Activated CD4-positive, alpha-beta T cell treated with anti-CD3 and anti-CD28 coated beads, Interleukin-2, amount 50 U/mL, for 1 hour (primary cell): ENCODE measurements around the gene TRAPPC11.
"Not testable (repeated sequence)": the region's sequence is repeated elsewhere in the genome, so short reads cannot be mapped to it uniquely, and the experiment has no call there.

Experiments used
- DNase-seq: peaks from one replicate; pipeline ENCODE4 v3.0.0-alpha.2; 2020

Gene TRAPPC11

GRCh38 chr4:183659029-183659871 is at the start of gene TRAPPC11, which contains the start of gene RWDD4:
TSS of gene TRAPPC11 (plus strand) at chr4:183659293. CDS start at chr4:183663868, 4,575 bp downstream.
TSS of gene RWDD4 (minus strand) at chr4:183659185. CDS start at chr4:183658952, 233 bp downstream.
- peak; percentile 93 for DNase-seq

GRCh38 chr4:183610033-183610432 is 49.1 kb upstream of the TRAPPC11 start:
- DNase-seq = no peak

DNA sequence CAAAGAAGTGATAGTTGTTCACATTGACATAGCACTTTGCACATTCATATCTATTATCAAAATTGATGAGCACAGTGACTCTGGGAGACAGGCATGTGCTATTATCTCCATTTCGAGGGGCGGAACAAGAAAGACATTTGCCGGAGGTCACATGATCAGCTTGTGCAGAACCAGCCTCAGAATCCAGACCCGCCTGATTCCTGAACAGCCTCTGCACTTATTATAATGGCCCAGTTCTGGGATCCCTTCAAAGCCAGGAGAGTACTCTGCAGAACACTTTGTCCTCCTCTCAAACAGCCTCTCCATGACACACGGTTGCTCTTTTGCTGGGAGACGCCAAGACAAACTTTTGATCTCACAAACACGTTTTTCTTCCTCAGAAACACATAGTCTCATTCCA is 48.5 kb upstream of the TRAPPC11 start:
- DNase-seq = no peak

DNA sequence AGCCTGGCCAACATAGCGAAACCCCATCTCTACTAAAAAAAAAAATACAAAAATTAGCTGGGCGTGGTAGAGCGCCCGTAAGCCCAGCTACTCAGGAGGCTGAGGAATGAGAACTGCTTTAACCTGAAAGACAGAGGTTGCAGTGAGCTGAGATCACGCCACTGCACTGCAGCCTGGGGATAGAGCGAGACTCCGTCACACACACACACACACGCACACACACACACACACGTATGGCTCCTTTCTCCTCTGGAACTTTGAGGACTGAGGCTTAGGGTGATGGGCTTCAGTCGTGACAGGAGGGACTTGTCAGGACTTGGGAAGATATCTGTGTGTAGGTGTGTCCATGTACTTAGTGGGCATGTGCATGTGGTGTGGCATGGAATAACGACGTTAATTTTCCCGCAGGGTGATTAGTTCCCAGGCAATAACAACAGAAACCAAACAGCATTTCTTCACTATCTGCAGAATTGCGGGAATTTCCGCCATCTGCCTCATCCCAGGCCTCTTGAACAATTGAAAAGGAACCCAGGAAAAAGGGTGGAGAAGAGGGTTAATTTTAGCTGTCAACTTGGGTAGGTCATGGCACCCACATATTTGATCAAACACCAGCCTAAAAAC is 47.8 kb upstream of the TRAPPC11 start:
- DNase-seq = no peak

DNA sequence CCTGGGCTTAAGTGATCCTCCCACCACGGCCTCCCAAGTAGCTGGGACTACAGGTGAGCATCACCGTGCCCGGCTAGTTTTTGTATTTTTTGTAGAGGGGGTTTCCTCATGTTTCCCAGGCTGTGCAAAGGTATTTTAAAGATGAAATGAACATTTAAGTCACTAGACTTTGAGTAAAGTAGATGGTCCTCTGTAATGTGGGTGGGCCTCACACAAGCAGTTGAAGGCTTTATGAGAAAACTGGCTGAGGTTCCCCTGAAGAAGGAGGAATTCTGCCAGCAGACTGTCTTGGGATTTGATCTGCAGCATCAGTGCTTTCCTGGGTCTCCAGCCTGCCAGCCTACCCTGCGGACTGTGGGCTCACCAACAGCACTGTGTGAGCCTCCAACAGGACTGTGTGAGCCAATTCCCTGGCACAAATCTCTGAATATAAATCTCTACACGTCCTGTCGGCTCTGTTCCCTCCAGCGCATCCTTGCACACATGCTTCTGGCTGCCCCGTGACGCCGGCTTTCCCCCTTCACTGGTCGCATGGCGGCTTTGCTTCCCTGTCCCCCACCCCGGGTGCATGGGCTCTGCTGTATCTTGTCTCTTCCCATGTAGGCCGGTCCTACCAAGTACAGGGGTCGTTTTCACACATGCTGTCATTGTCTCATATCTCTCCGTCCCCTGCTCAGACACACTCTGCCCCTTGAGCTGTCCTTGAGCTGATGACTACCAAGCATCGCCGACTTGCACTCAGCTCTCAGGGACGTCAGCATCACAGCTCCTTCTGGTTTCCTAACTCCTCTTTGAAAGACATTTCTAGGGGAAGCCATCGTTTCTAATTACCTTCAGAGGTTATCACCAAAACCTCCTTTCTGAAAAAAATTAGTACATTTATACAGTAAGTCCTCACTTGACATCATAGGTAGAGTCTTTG is 46.5 kb upstream of the TRAPPC11 start:
- no peak for DNase-seq

GRCh38 chr4:183617075-183617474 is 42.0 kb upstream of the TRAPPC11 start:
- DNase-seq = no peak

GRCh38 chr4:183618681-183619080 is 40.4 kb upstream of the TRAPPC11 start:
- no peak for DNase-seq

DNA sequence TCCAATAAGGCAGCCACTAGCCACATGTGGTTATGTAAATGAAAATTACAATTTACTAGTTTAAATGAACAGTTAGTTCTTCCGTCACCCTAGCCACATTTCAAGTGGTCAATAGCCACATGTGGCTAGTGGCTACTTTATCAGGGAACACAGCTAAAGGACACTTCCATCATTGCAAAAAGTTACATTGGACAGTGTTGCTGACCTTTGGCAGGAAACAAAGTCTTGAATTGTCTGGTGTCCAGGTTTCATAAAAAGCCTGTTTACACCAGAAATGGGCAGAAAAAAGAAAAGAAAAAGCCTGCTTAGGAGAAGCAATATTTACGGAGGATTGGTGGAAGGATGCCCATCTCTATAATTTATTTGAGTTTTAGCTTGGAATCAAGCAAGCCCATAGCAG is 38.7 kb upstream of the TRAPPC11 start:
- no peak for DNase-seq

- no peak for DNase-seq
Observed at GRCh38 chr4:183621875-183622274, 37.2 kb upstream of the TRAPPC11 start.

DNA sequence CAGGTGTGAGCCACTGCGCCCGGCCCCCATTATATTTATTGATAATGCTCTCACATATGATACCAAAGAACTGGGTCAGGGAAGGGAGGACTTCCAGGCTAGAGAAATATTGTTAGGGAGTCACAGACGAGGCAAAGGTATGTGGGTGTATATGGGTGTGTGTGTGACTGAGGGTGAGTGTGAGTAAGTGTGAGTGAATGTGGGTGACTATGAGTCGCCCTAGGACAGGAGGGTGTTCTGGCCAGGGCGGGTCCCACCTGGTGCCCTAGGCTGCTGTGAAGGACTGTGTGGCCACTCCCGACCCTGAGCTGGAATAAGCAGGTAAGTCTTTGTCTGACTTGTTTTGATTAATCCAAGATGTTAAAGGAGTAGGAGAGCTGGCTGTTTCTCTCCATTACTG is 34.5 kb upstream of the TRAPPC11 start:
- DNase-seq = no peak

DNA sequence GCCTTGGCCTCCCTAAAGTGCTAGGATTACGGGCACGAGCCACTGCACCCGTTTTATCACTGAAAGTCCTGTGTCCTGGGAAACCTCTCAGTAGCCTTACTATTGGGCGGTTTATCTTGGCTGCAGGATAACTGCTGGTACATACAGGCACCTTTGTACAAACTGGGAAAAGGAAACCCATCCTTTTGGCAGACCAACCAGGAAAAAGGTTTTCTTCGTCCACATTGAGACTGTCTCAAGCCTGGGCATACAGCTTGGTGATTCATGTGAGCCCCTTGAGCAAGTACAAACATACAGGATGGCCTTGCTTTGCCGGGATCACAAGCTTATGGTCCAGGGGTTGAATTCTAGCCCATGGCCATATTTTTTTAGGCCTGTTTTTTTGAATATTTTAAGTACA is 32.9 kb upstream of the TRAPPC11 start:
- DNase-seq = no peak

- not testable (repeated sequence) for DNase-seq
Observed at GRCh38 chr4:183627286-183627685, 31.8 kb upstream of the TRAPPC11 start.

DNA sequence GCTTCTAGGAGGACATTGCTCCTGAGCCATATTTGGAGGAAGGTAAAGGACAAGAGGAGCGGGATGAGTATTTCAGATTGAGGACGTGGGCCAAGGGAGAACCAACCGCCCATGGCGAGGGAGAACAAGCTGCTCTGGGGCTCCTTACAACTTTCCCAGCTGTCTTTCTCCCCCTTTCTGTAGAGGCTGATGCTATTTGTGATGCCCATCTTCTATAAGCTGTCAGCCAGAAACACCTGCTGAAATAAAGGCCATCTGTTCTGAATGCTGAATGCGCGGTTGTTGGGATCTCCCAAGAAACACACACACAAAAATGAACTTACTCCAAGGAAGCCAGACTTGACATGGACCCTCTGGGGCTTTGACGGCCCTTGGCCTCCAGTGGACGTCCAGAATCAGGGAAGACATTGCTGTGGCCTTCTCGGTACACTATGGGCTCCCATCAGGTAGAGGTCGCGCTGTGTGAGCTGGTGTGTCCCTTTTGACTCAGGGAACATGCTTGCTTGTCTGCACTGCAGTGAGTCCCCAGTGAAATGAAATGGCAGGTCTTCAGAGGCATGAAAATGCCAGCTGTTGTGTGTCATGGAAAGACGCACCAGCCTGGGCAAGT is 31.0 kb upstream of the TRAPPC11 start:
- DNase-seq = no peak

- DNase-seq = no peak
Observed at GRCh38 chr4:183631577-183632198, 27.4 kb upstream of the TRAPPC11 start.

DNA sequence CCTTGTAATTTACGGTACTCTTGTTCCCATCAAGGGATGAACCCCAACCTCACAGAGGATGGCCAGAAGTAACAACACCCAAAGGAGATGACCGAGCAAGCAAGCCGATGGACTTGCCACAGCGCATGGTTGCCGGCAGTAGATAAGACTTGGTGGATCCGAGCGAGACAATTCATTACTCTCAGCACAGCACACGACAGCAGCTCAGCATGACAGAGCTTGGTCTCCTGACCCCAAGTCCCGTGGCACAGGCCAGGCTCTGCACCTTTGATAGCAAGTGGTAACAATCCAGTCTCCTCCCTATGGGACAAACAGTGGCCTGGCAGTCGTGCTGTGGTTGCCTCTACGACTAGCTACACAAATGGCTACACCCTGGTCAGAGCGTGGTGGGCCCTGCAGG is 26.4 kb upstream of the TRAPPC11 start:
- DNase-seq = no peak

DNA sequence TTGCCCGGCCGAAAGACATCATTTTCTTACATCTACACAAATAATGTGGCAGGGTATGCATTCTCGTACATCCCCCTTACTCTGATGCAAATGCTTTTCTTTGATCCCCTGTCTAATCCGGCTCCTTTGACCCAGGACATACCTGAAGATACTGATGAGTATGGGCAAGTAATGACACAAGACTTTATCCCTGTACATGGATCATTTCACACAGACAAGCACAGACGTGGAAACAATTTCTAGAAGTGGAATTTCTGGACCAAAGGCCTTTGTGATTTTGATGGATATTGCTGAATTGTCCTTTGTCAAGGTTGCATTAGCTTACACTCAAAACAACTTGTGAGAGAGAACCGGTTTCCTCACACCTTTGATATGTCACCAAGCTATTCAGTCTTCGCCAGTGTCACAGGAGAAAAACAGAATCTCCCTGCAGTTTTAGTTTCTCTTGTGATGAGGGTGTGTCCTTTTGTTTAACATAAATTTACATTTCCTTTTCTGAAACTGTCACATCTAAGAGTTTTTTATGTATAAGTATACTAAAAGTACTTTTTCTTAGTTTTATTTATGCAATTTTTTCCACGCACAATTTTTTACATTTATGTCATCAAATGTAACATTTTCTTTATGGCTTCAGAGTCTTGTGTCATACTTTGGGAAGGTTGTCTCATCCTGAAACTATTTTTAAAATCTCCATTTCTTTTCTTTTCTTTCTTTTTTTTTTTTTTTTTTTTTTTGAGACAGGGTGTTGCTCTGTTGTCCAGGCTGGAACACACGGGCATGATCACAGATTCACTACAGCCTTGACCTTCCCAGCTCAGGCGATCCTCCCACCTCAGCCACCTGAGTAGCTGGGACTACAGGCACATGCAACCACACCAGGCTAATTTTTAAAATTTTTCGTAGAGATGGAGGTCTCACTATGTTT is 25.4 kb upstream of the TRAPPC11 start:
- no peak for DNase-seq

- DNase-seq = no peak
Observed at GRCh38 chr4:183635321-183635720, 23.8 kb upstream of the TRAPPC11 start.

- DNase-seq = no peak
Observed at GRCh38 chr4:183635741-183636140, 23.4 kb upstream of the TRAPPC11 start.

DNA sequence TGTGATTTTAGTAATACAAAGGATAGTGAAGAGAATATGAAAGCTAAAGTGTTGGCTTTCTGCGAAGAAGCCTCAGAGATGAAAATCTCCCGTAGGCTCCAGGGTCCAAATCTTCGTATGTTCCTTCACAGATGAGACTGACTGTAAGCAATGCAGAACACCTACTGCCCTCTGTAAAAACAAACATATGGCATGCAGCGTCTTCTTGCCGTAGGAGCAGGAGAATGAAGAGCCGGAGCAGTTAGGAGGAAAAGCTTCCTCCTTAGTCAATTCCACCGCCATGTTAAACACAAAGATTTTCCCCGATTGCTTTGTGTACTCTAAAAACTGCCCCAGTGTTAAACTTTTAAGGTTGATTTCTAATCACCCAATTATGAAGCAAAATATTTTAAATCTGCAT is 22.6 kb upstream of the TRAPPC11 start:
- DNase-seq = no peak

- DNase-seq = no peak
Observed at GRCh38 chr4:183636923-183637322, 22.2 kb upstream of the TRAPPC11 start.

DNA sequence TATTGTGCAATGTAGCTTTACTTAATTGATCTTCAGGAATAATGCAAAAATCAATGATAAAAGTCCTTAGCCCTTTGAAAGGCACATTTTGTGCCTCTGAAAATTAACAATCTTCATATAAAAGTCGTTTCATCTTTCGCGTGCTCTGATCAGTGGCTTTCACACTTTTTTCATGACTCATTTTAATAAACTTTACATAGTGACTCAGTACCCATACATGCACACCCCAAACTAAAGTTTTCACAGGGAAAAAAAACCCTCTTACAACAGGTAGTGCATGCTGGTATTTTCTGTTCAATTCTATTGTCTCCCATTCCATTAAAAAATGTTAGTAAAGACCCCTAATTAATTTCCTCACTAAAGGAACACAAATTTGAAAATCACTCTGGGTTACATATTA is 21.6 kb upstream of the TRAPPC11 start:
- DNase-seq = no peak
